Glomerular visceral epithelial cell (primary cell): ENCODE data around the gene UNK.

ENCODE experiments used
- DNase-seq: peaks from one replicate; pipeline ENCODE4 v3.0.0-alpha.2; 2016; ENCODE audit errors: extremely low spot score

Gene UNK

DNA sequence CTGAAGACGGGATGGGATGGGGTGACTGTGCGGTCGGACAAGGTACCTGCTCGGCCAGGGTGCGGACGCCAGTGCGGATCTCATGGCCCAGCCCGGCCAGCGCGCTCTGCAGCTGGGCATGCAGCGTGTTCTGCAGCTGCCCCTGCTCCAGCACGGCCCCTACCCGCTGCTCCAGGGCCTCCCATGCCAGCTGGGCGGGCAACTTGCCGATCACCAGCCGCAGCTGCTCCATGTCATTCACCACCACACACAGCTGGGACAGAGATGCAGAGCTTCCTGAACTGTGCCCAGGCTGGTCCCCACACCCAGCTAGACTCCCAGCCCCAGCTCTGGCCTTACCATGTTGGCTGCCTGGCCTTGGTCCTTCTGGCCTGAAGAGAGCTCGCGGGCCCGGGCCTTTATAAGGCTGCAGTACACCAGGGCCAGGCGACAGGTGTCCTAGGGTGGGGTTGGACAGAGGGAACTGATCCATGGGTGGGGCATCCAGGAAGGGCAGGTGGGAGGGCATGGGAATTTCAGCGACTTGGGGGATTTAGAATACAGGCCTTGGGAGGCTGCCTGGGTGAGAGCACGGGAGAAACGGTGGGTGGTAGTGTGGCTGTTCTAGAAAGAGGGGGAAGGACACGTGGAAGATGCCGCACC lies 49.8 kb downstream of the UNK start:
- no peak for DNase-seq

DNA sequence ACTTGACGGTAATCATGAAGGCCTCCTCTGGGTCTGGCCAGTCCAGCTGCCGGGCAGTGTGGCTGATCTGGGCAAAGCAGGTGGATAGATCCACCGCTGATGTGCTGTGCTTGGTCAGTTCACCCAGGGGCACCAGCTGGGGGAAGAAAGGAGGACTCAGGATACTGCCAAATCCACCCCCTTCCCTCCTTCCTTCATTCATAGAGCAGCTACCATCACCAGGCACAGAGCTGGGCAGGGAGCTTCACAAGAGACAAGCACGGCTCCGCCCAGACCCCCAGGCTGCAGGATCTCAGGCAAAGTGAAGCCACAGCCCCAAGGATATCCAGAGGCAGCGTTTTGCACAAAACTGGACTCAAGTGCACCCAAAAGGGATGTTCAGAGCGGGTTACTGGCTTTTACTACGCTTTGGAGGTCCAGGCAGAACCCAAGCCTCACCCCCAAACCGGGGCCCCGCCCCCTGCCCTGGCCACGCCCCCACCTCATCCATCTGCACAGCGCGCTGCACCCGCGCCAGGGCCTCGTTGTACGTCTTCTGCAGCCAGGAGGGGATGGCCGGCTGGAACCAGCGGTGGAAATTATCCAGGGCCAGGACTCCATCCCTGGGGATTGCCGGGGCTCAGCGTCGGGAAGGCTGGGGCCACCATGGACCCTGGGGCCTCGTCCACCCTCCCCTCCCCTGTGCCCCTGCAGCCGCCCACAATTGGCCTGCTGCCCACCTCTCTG lies 50.5 kb downstream of the UNK start:
- no peak for DNase-seq

DNA sequence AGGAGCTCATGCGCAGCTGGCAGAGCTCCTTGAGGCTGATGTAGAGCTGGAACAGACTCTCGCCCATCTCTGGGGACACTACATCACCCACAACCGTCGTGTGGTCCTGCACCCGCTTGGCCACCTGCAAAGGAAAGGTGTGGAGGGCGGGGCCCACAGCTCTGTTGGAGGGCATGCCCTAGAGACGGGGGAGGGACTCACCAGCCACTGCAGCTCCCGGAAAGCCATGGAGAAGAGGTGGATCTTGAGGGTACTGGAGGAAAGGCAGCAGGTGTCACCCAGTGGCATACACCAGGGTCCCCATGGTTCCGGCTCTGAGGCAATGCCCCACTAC lies 51.0 kb downstream of the UNK start:
- DNase-seq = no peak

GRCh38 chr17:75836605-75837004 lies 52.0 kb downstream of the UNK start:
- no peak for DNase-seq

DNA sequence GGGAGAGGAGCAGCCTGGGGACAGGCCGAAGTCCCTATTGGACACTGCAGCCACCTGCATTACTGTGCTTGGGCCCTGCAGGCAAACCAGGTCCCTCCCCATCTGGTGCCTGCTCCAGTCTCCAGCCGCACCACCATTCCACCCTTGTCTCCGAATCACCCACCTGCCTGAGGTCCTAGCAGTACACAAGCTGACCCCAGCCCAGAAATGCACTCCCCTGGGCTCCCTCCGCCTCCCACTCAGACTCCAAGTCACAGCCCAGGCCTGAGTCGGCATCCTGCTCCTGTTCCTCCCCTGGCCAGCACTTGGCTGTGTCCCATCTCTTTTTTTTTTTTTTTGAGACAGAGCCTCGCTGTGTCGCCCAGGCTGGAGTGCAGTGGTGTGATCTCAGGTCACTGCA lies 53.3 kb downstream of the UNK start:
- DNase-seq = no peak

GRCh38 chr17:75838410-75838809 lies 53.8 kb downstream of the UNK start:
- no peak for DNase-seq

DNA sequence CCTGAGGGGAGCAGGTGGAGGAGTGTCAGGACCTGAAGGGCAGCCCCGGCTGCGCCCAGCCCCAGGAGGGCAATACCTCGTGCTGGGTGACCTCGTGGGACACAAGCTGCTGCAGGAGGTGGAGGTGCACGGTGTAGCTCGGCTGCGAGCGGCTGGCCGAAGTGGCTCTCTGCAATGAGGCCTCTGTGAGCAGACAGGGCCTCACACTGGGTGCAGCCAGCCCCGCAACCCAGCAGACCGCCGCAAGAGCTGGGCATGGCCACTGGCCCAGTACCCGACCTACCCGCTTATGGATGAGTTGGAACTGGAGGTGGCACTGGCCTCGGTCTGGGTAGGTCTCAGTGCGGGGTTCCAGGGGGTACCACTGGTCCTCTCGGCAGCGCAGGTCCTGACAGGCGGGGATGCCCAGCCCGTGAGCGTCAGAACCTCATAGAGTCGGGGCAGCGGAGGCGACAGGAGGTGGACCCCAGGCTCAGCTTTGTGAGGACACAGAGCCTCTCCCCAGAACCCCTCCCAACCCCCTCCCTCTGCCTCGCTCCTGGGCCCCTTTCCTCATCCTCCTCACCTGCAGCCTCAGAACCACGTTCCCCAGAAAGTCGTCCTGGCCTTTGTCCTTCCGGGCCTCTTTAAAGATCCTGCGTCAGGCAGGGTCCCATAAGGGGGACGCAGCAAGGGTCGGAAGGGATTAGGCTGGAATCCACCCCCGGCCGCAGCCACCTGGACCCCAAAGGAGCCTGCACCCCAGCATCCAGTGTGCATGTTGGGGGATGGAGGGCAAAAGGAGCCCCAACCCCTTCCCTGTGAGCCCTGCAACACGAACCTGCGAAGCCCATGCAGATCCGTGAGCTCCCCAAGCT lies 55.6 kb downstream of the UNK start:
- no peak for DNase-seq

DNA sequence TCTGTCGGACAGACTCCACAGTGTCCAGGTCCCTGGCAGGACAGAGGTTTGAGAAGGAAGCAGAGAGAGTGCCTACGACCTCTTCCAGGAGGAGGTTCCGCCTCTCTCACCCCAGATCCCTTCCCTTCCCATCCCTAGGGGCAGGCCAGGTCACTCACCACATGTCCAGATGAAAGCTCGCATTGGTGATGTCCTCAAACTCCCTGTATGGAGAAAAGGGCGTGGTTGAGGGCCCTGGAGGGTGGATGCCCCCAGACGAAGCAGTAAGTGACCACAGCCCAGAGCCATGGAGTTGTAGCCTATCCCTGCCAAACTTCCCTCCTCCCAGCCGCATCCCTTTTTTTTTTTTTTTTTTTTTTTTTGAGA lies 56.2 kb downstream of the UNK start:
- no peak for DNase-seq

DNA sequence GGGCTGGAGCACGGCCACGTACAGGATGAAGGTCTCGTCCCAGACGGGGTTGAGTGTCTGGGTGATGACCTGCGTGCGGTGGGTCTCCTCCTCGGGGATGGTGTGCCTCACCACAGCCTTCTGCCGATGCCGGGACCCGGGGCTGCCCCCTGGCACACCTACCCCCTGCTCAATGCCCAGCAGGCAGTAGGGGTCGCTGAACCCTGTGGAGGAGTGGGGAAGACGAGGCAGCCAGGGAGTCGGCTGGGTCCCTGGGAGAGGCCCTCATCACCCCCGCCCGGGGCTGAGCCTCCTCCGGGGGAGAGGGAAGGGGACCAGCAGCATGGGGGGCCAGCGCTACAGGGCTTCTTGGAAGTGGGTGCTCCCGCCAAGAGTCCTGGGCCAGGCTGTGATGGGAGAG lies 57.8 kb downstream of the UNK start:
- DNase-seq = no peak

DNA sequence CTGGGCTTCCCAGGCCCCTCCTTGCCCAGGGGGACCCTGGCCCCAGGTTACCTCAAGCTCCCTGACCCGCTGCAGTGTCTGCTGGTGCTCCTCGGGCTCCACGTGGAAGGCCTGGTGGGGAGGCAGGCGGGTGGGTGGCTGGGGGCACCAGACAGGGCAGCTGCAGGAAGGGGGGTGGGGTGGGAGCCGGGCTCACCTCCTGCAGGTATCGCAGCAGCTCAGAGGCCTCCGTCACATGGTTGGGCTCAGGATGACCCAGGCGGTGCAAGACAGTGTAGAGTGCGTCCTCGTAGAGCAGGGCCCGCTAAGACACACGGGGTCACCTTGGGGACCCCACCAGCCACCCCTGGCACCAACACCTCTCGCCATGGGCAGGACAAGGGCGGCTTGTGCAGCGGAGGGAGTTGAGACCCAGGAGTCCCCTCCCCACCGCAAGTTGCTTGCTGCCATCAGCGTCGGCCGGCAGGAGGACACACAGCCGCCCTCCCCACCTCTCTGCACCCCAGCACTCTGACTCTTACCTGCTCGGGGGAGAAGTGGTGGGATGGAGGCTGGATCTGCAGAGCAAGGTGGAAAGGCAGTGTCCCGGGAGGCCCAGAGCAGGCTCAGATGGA lies 58.5 kb downstream of the UNK start:
- DNase-seq = no peak

DNA sequence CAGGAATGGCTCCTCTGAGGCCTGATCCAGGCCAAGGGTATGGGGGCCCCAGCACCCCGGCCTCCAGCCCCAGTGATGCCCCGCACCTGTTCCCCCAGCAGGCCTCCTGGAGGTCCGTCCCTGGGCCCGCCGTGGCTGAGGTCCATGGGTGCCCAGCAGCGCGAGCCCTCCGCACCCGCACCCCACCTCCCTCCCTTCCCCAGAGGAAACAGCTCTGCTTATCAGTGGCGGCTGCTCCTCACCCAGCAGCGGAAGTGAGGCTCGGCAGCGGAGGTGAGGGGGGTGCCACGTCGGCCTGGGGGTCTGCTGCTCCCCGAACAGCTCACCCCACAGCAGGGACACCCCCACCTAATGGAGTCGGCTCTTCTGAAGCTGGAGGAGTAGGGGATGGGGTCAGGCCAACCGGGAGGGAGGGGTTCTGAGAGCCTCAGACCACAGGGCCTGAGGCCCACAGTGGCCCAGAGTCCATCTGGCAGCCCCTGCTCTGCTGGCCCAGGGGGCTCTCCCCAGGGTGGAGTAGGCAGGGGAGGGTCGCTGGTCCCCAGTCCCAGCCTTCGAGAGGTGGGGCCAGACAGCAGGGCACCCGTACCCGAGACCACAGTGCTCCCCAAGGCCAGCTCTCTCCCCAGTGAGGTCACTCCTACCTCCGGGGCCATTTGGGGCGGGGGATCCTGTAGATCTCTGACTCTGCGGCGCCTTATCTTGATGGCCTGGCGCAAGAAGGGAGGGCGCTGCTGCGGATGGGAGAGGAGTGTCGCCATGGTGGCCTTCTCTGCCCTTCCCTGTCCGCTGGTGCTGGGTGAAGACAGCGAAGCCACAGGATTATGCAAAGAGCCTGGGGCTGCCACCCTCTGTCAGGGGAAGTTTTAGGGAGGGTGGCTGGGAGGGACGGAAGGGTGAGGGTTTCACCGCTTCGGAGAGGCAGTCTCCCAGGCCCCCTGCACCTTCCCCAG lies 59.2 kb downstream of the UNK start, which contains the start of gene UNC13D:
TSS of gene UNC13D (minus strand) at position 828 of the 953 bp plus-strand sequence. CDS start at position 761, 67 bp downstream.
- no peak for DNase-seq

- peak; percentile 64 for DNase-seq
Observed at GRCh38 chr17:75844530-75845057, 60.0 kb downstream of the UNK start.

DNA sequence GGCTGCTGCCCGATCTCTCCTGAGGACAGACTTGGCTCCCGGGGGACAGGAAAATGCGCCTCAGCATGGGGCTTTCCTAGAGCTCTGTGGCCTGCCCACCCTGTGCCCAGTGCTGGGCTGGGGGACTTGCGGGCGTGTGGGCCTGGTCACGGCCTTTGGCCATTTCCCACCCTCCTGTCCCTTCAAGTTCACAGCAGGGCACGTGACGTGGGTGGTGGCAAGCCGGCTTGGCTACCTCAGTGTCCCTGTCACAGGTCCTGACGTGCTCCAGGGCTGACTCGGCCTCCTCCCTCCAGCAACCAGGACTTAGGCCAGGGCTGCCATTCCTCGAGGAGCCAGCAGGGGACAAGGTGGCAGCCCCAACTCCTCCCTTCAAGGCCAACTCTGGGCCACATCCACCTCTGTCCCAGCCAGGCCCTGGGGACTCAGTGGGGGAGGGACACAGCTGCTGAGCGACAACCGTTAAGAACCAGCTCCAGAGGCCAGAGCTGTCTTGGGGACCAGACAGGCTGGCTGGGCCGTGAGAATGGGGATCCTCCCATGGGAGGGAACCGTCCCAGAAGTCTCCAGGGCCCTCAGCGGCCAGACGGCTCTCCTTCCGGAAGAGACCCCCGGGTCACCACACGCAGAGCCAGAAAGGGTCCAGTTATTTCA lies 60.6 kb downstream of the UNK start:
- DNase-seq = peak; percentile 74

- DNase-seq = no peak
Observed at GRCh38 chr17:75845933-75846691, 61.5 kb downstream of the UNK start.

DNA sequence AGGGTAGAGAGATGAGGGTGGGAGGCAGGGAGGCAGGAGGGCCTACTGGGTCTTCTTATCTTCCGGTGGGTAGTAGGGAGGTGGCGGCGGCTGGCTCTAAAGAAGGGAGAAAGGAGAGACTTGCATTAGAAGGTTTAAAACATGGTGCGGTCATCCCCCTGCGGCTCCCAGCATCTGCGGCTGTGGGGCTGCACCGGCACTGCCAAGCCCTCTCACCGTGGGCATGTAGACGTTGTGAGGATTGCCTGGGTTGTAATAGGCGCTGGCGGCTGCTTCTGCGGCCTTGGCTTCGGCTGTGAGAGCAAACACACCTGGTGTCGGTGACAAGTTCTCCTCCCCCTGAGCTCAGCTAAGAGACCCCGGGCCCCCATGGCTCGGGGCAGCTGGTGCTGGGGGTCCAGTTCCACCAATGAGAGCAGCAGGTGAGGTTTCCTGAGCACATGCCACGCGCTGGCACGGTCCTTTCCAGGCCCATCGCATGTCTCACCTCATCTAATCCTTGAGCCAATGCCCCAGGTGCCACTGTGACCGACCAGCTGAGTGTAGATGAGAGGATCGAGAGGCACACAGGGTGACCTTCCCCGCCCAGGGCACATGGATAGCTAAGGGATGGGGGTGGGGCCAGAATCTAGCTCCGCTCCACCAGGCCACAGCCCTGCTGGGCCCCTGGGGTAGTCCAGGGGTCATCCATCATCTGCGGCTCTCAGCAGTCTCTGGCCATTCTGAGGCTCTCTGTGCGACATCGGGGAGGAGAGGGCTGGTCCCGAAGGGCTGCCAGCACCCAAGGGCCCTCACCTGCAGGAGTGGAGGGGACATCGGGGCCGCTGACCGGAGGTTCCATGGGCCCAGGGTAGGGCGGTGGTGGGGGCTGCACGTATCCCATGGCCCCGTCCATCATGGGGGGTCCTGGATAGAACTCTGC lies 62.3 kb downstream of the UNK start:
- DNase-seq = no peak

GRCh38 chr17:75847614-75848522 lies 63.3 kb downstream of the UNK start:
- no peak for DNase-seq

- peak; percentile 56 for DNase-seq
Observed at GRCh38 chr17:75848523-75849278, 64.1 kb downstream of the UNK start.
